NT2/D1 (cell line): ENCODE data around the gene HOXC12.

Experiments used
- SUZ12 ChIP-seq: IDR thresholded peaks from 2 replicates; pipeline ENCODE4 v1.6.1; 2011; ENCODE audit not compliant: insufficient read length, insufficient read depth; ENCODE audit errors: extremely low read depth
- YY1 ChIP-seq: IDR thresholded peaks from 2 replicates; pipeline ENCODE4 v1.6.1; 2011; ENCODE audit not compliant: insufficient read length, insufficient read depth
- ZNF274 ChIP-seq: IDR thresholded peaks from 2 replicates; pipeline ENCODE4 v1.6.1; 2011; ENCODE audit warnings: mild to moderate bottlenecking, low read depth, low read length

DNA sequence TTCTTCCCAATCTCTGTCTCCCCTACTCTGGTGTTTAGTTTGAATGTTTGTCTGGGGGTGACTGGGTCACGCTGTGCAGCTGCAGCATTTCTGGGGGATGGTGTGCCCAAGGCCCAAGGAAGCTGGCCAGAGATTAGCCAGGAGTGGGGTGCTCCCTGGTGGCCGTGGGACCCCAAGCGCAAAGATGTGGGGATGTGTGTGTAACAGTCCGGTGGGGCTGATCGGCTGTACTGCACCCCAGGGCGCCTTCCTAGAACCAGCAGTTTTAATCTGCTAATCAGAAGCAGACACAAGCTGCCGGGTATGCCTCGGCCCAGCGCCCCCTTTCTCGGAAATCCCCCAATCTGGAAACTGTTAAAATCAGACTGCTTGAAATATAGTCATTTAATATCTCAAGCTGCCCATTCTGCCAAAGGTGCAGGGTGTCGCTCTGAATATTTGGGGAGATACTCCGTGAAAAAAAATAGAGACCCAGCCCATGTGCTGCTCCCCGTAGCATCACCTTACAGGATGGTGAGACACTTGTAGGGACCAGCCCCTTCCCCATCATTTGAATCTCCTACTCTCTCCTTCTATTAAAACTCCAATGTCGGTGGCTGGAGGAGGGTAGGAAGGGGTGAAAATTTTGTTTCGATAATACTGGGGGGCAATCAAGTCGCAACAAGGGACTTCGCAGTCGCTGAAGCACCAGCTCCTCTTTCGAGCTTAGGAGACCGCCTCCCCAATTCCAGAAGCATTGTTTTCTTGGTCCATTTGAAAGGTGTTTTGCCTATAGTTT lies 49.5 kb downstream of the HOXC12 start:
- TF ChIP-seq YY1: no peak
- TF ChIP-seq SUZ12: no peak
- no peak for TF ChIP-seq ZNF274
